Measurements from ENCODE around the gene CFAP97D1. TPM values are rescaled to one million over a fixed set of nuclear protein-coding genes. Genes with fewer than 3 reads are reported as not detected.

CFAP97D1 gene
- total and polyA plus RNA-seq, 2 experiments from 2014 or later, result not detected

DNA sequence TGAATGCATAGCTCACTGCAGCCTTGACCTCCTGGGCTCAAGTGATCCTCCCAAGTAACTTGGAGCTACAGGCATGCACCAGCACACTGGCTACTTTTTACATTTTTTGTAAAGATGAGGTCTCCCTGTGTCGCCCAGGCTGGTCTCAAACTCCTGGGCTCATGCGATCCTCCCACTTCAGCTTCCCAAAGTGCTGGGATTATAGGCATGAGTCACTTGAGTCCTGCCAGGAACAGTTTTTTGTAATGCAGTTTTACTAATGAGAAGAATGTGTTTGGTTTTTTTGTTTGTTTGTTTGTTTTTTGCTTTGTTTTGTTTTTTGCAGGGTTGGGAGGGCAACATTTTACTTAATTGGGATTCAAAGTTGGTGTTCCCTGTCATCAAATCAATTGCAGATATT lies 43.8 kb upstream of the CFAP97D1 start:
- Histone ChIP-seq H3K4me2 (ENCODE audit: unreplicated experiment) (peak overlapping the region; percentile 8), H3K36me3 (ENCODE audit: low read depth) (no peaks in the 10 kb centered on the region), H3K79me2 (ENCODE audit: insufficient read depth) (no peaks in the 10 kb centered on the region), H3K9ac (no peak overlapping the region), H3K4me1 (ENCODE audit: insufficient read depth) (peaks cover 69% of the 10 kb centered on the region), H3K9me3 (ENCODE audit: low read depth) (no peaks in the 10 kb centered on the region), H3K4me3 (no peak overlapping the region), H3K27me3 (replicated peaks; ENCODE audit: insufficient read depth) (no peaks in the 10 kb centered on the region), H3F3A (ENCODE audit: insufficient read depth) (peaks cover 36% of the 10 kb centered on the region), H3K9me2 (ENCODE audit: insufficient read depth) (no peaks in the 10 kb centered on the region), H2AFZ (no peak overlapping the region), H4K20me1 (ENCODE audit: insufficient read depth) (no peaks in the 10 kb centered on the region), H3K27ac (no peak overlapping the region)
- peak; percentile 53 for DNase-seq
- TF ChIP-seq EZH2 (IDR thresholded peaks at IDR 0.05; ENCODE audit: insufficient read depth, poor library complexity, severe bottlenecking) (no peak), EZH2phosphoT487 (IDR thresholded peaks at IDR 0.05; ENCODE audit: insufficient read depth, low read depth) (no peak)
- WGBS, 2 experiments (ENCODE audit: low coverage in 1 of 2, low lambda C conversion rate in 2 of 2, missing lambda C conversion rate in 2 of 2), result 30 to 35% methylated on average over 2 of the region's 2 CpGs
- in situ Hi-C loops (cut with MboI), result no loop called here

DNA sequence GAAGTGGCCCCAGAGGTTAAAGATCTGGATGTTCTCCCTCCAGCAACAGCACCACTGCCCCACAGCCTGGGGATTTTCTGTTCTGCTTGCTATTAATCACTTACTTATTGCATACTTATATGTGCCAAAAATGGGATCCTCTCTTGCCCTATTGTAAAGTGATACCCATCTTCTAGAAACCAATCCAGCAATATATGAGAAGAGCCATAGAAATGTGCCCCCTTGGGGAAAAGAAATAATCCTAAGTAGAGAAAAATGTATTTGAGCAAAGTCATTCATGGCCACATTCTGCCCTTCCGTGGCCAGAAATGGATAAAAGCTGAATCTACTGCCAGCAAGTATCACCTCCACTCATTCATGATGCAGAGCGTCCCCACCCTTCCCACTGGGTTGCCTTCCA lies 42.5 kb upstream of the CFAP97D1 start:
- H3K4me2 ChIP-seq (ENCODE audit: unreplicated experiment), result no peak overlapping the region
- no peak for TF ChIP-seq EZH2 (IDR thresholded peaks at IDR 0.05; ENCODE audit: insufficient read depth, poor library complexity, severe bottlenecking)
- TF ChIP-seq EZH2phosphoT487 (IDR thresholded peaks at IDR 0.05; ENCODE audit: insufficient read depth, low read depth), result no peak
- H3K79me2 ChIP-seq (ENCODE audit: insufficient read depth), result no peaks in the 10 kb centered on the region
- H3K9ac ChIP-seq, result no peak overlapping the region
- no peak overlapping the region for H2AFZ ChIP-seq
- no peak overlapping the region for H3K4me3 ChIP-seq
- H4K20me1 ChIP-seq (ENCODE audit: insufficient read depth), result no peaks in the 10 kb centered on the region
- H3K27me3 ChIP-seq (replicated peaks; ENCODE audit: insufficient read depth), result no peaks in the 10 kb centered on the region
- in situ Hi-C loops (cut with MboI), result no loop called here
- peaks cover 64% of the 10 kb centered on the region for H3K4me1 ChIP-seq (ENCODE audit: insufficient read depth)
- H3K9me2 ChIP-seq (ENCODE audit: insufficient read depth), result no peaks in the 10 kb centered on the region
- WGBS, 2 experiments (ENCODE audit: low coverage in 1 of 2, low lambda C conversion rate in 2 of 2, missing lambda C conversion rate in 2 of 2), result 83 to 85% methylated on average over 2 of the region's 2 CpGs
- no peak overlapping the region for H3K27ac ChIP-seq
- H3K9me3 ChIP-seq (ENCODE audit: low read depth), result no peaks in the 10 kb centered on the region
- no peaks in the 10 kb centered on the region for H3K36me3 ChIP-seq (ENCODE audit: low read depth)
- peaks cover 34% of the 10 kb centered on the region for H3F3A ChIP-seq (ENCODE audit: insufficient read depth)
- no peak for DNase-seq

DNA sequence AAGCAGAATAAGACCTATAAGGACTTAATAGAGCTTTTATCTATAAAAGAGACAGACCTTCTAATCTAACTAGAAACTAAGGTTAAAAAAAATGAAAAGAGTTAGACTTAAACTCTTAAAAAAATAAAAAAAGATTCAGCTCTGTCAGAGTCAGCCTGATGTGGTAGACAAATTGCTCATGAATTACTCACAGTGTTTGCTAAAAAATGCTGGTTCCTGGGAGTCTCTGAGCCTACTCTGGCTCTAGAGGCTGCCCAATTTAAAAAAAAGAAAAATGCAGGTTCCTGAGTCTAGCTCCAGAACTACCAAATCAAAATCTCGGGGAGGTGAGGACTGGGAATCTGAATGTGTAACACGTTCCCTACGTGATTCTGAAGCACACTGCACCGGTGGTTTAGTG lies 39.7 kb upstream of the CFAP97D1 start:
- WGBS, 2 experiments (ENCODE audit: low coverage in 1 of 2, low lambda C conversion rate in 2 of 2, missing lambda C conversion rate in 2 of 2), result 27 to 49% methylated on average over 4 of the region's 4 CpGs
- DNase-seq, result peak; percentile 85
- no peak overlapping the region for H3K4me3 ChIP-seq
- H3K4me1 ChIP-seq (ENCODE audit: insufficient read depth), result peaks cover 41% of the 10 kb centered on the region
- TF ChIP-seq EZH2 (IDR thresholded peaks at IDR 0.05; ENCODE audit: insufficient read depth, poor library complexity, severe bottlenecking) (no peak), EZH2phosphoT487 (IDR thresholded peaks at IDR 0.05; ENCODE audit: insufficient read depth, low read depth) (no peak)
- H3F3A ChIP-seq (ENCODE audit: insufficient read depth), result peaks cover 9% of the 10 kb centered on the region
- H3K36me3 ChIP-seq (ENCODE audit: low read depth), result no peaks in the 10 kb centered on the region
- H3K79me2 ChIP-seq (ENCODE audit: insufficient read depth), result no peaks in the 10 kb centered on the region
- in situ Hi-C loops (cut with MboI), result loop anchor here (10.0 kb wide), 1 partner anchor 156 kb away; no protein-coding TSS in a partner anchor
- no peak overlapping the region; the same call in 1 of the 2 replicates for H3K27ac ChIP-seq
- no peaks in the 10 kb centered on the region for H3K9me2 ChIP-seq (ENCODE audit: insufficient read depth)
- no peaks in the 10 kb centered on the region for H3K9me3 ChIP-seq (ENCODE audit: low read depth)
- H3K9ac ChIP-seq, result no peak overlapping the region
- H4K20me1 ChIP-seq (ENCODE audit: insufficient read depth), result no peaks in the 10 kb centered on the region
- H3K27me3 ChIP-seq (replicated peaks; ENCODE audit: insufficient read depth), result no peaks in the 10 kb centered on the region
- H3K4me2 ChIP-seq (ENCODE audit: unreplicated experiment), result peak overlapping the region; percentile 30
- H2AFZ ChIP-seq, result peak overlapping the region; percentile 43; the same call in 1 of the 2 replicates

DNA sequence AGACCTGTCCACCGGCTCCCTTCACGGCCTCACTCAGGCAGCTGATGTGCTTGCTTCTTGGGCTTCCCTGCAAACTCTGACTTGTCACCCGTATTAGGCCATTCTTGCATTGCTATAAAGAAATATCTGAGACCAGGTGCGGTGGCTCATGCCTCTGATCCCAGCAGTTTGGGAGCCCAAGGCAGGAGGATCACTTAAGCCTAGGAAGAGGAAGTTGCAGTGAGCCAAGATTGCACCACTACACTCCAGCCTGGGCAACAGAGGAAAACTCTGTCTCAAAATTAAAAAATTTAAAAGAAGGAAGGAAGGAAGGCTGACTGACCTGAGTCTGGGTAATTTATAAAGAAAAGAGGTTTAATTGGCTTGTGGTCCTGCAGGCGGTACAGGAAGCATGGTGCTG lies 38.6 kb upstream of the CFAP97D1 start:
- Histone ChIP-seq H3K9me2 (ENCODE audit: insufficient read depth) (no peaks in the 10 kb centered on the region), H3K79me2 (ENCODE audit: insufficient read depth) (no peaks in the 10 kb centered on the region), H3K4me2 (ENCODE audit: unreplicated experiment) (no peak overlapping the region), H3K27ac (no peak overlapping the region), H3K4me1 (ENCODE audit: insufficient read depth) (peaks cover 40% of the 10 kb centered on the region), H3K4me3 (no peak overlapping the region), H3F3A (ENCODE audit: insufficient read depth) (peaks cover 14% of the 10 kb centered on the region), H3K27me3 (replicated peaks; ENCODE audit: insufficient read depth) (no peaks in the 10 kb centered on the region), H2AFZ (no peak overlapping the region), H4K20me1 (ENCODE audit: insufficient read depth) (no peaks in the 10 kb centered on the region), H3K9ac (no peak overlapping the region), H3K36me3 (ENCODE audit: low read depth) (no peaks in the 10 kb centered on the region), H3K9me3 (ENCODE audit: low read depth) (no peaks in the 10 kb centered on the region)
- in situ Hi-C loops (cut with MboI), result loop anchor here (10.0 kb wide), 1 partner anchor 157 kb away; no protein-coding TSS in a partner anchor
- WGBS, 2 experiments (ENCODE audit: low coverage in 1 of 2, low lambda C conversion rate in 2 of 2, missing lambda C conversion rate in 2 of 2), result 98% methylated on average over 5 of the region's 5 CpGs
- TF ChIP-seq EZH2 (IDR thresholded peaks at IDR 0.05; ENCODE audit: insufficient read depth, poor library complexity, severe bottlenecking) (no peak), EZH2phosphoT487 (IDR thresholded peaks at IDR 0.05; ENCODE audit: insufficient read depth, low read depth) (no peak)
- DNase-seq, result no peak

Measured in GM23248 (cell line).